Adrenal gland (tissue), 12 donors: ENCODE results near the gene RHOH. TPM values are rescaled to one million over a fixed set of nuclear protein-coding genes. Genes with fewer than 3 reads are reported as not detected.

ENCODE experiments used
- DNase-seq, 7 donors: peaks; one replicate each; pipeline ENCODE4 v3.0.0-alpha.2; 2019 to 2020
- H3K27ac ChIP-seq, 5 donors: fragments of 200-600 bp; sonication (generic) in 4 of 5; 1 replicate in 3 of 5; 2 replicates in 2 of 5; pipeline versions ENCODE4 v1.5.1 to v1.8.0; 2016 to 2020; ENCODE audit warnings: mild to moderate bottlenecking in 1 of 5
- H3K27me3 ChIP-seq: fragments of 200-600 bp; 2 replicates; pipeline ENCODE4 v1.8.0; 2021
- H3K36me3 ChIP-seq, 2 donors: fragments of 200-600 bp; replicated peaks in 1 of 2; 1 replicate in 1 of 2; 2 replicates in 1 of 2; pipeline versions ENCODE4 v1.5.1 to v1.8.0; 2018 to 2022
- H3K4me1 ChIP-seq, 2 donors: fragments of 200-600 bp; replicated peaks in 1 of 2; 1 replicate in 1 of 2; 2 replicates in 1 of 2; pipeline versions ENCODE4 v1.5.1 to v1.8.0; 2018 to 2021
- H3K4me3 ChIP-seq, 4 donors: fragments of 200-600 bp; sonication (generic) in 3 of 4; one replicate each; pipeline ENCODE4 v1.5.1; 2016 to 2018
- H3K9me3 ChIP-seq, 3 donors: fragments of 200-600 bp; sonication (generic) in 1 of 3; replicated peaks in 1 of 3; 1 replicate in 2 of 3; 2 replicates in 1 of 3; pipeline versions ENCODE4 v1.5.1 to v1.8.0; 2016 to 2021
- CTCF ChIP-seq, 6 experiments: fragments of 450-650 bp in 4 of 6; fragments of 200-600 bp in 2 of 6; sonication (generic) in 1 of 6; IDR thresholded peaks; 1 replicate in 5 of 6; 2 replicates in 1 of 6; pipeline versions ENCODE4 v1.5.1 to v1.8.0; 2016 to 2021; ENCODE audit warnings: antibody characterized with exemption in 6 of 6, mild to moderate bottlenecking in 2 of 6, moderate library complexity in 1 of 6
- POLR2A ChIP-seq, 2 donors: fragments of 450-650 bp; IDR thresholded peaks; one replicate each; pipeline ENCODE4 v1.6.1; 2017; ENCODE audit warnings: antibody characterized with exemption in 2 of 2, mild to moderate bottlenecking in 2 of 2, moderate library complexity in 1 of 2
- WGBS, 4 donors: extraction: QIAGEN DNeasy Blood & Tissue Kit in 2 of 4; methylation state at CpG; one replicate each; pipeline versions ENCODE4 v1.1.5 to v1.1.7; 2013 to 2017; 5-methylcytosine and 5-hydroxymethylcytosine counted together
- intact Hi-C, 2 donors: fragments of 100-400 bp; cut with DNase I; formaldehyde crosslinking; loops; one replicate each; pipeline versions ENCODE4 v1.14.1 to v1.15.0; 2022 to 2023
- polyA plus RNA-seq, 3 donors: library from polyadenylated mRNA; stranded (reverse); fragments of 200-250 nt in 2 of 3; fragments of 350-450 nt in 1 of 3; fragmentation: Illumina TruSeq in 1 of 3; extraction: RNeasy Lipid Tissue Mini Kit (QIAGEN cat#74804) in 1 of 3; gene quantifications; one replicate each; pipeline ENCODE4 v1.2.3, GENCODE V29; 2013 to 2014
- total RNA-seq, 9 donors: library from RNA; depleted of rRNA in 4 of 9; stranded (reverse); fragments of >200 nt in 4 of 9; fragments of 120-200 nt in 1 of 9; fragmentation: NEBNext Ultra II Directional in 1 of 9; extraction: Animal tissue kit (Norgen Biotek cat#: 25700) in 1 of 9; gene quantifications; one replicate each; pipeline versions ENCODE4 v1.1.0 to v1.2.4, GENCODE V29; 2013 to 2023
- donor health status: healthy with polysubstance abuse.
- donor health status: Bipolar disorder and iron deficiency.
- donor health status: DM: yes; HTN: yes; CAD: no.
- donor health status: DM: no; HTN: no; CAD: no.
- donor health status: DM: no; HTN: no; CAD: no.
- donor health status: DM: yes; HTN: yes; CAD: no.

RHOH gene
- total and polyA plus RNA-seq, 12 donors: 0.33 to 3.4 (median 0.96) TPM; not detected in 1

DNA sequence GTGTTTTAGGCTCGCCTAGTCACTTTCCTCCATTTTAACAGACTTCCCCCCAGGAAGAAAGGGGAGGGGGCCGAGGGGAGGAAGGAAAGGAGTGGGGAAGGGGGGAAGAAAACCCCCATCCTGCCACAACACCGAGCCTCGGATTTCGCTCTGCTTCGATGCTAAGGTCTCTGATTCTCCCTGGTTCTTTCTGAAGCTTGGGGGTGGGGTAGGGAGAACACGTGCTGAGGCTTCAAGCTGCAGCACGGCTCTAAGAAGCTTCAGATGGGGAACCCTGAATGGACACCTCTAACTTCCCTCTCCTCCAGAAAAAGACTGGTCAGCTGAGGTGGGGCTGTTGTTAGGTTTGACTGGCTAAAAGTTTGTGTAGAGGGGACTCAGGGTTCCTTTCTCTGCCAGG lies 61.8 kb downstream of the RHOH start:
- TF ChIP-seq CTCF (IDR thresholded peaks at IDR 0.05) (no peak), POLR2A (IDR thresholded peaks at IDR 0.05) (no peak)
- H3K27ac ChIP-seq: no peak overlapping the region
- no peaks in the 10 kb centered on the region for H3K9me3 ChIP-seq
- intact Hi-C loops: no loop called here
- WGBS, 4 donors: 58 to 80% (median 61%) methylated on average over 6 to 8 of the region's 8 CpGs
- DNase-seq: no peak
- H3K4me1 ChIP-seq: no peaks in the 10 kb centered on the region
- H3K27me3 ChIP-seq: no peaks in the 10 kb centered on the region
- H3K36me3 ChIP-seq: no peaks in the 10 kb centered on the region
- H3K4me3 ChIP-seq: no peak overlapping the region

DNA sequence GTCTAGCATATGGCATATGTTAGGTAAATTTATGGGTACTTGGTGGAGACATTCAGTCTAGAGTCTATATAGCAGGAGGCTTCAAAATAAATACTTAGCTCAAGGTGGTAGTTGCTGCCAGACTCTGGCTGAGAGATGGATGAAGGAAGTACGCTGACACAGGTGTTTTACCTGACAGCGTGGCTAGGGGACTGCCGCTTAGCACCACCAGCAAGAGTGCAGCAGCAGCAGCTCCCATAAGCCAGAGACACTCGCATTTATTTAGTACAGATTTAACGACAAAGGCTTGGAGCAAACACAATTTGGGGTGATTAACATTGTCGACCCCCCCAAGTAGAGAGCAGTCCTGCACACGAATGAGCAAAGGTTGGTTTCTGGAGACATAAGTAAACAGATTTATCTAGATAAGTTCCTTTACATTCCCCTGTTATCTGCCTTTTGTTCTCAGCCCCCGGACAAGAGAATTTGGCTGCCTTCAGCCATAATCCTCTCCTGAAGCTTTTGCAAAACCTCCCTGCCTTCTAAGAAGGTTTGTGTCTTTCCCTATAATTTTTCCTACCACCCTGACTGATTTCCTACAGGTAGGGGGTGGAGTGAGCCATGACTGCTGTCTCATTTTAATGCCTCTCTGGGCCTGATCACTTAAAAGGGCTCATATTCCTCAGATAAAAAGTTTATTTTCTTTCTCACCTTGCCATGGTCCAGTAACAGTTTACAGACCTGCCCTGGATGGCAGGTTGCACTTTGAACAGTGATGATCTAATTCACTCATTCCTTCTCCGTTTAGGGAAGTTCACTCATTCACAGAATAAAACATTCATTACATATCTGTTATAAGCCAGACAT lies 64.6 kb downstream of the RHOH start:
- no peaks in the 10 kb centered on the region for H3K9me3 ChIP-seq
- no peaks in the 10 kb centered on the region for H3K27me3 ChIP-seq
- DNase-seq: no peak
- H3K4me1 ChIP-seq: no peaks in the 10 kb centered on the region
- 63 to 69% (median 68%) methylated on average over 9 of the region's 9 CpGs for WGBS, 4 donors
- no peak overlapping the region for H3K4me3 ChIP-seq
- intact Hi-C loops: no loop called here
- TF ChIP-seq CTCF (IDR thresholded peaks at IDR 0.05): no peak
- no peak for TF ChIP-seq POLR2A (IDR thresholded peaks at IDR 0.05)
- no peak overlapping the region for H3K27ac ChIP-seq
- no peaks in the 10 kb centered on the region for H3K36me3 ChIP-seq

DNA sequence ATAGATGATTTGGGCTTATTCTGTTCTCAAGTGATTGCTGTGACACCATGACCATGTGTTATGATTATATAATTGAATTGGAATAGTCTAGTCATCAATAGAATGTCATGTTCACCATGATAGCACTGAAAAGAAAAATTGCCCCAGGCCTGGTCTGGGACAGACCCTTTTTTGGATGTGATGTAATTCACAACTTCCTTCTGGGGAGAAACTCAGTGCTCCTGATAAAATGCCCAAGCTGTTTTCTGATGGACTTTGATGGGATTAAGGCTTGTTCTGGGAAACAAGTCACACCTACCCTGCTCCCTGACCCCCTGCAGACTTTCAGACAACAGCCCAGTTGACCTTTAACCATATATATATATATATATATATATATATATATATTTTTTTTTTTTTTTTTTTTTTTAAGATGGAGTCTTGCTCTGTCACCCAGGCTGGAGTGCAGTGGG lies 65.3 kb downstream of the RHOH start:
- TF ChIP-seq CTCF (IDR thresholded peaks at IDR 0.05): no peak
- TF ChIP-seq POLR2A (IDR thresholded peaks at IDR 0.05): no peak
- H3K4me3 ChIP-seq: no peak overlapping the region
- no peaks in the 10 kb centered on the region for H3K4me1 ChIP-seq
- no peaks in the 10 kb centered on the region for H3K27me3 ChIP-seq
- intact Hi-C loops: no loop called here
- no peak overlapping the region for H3K27ac ChIP-seq
- H3K9me3 ChIP-seq: no peaks in the 10 kb centered on the region
- DNase-seq: no peak
- no peaks in the 10 kb centered on the region for H3K36me3 ChIP-seq

DNA sequence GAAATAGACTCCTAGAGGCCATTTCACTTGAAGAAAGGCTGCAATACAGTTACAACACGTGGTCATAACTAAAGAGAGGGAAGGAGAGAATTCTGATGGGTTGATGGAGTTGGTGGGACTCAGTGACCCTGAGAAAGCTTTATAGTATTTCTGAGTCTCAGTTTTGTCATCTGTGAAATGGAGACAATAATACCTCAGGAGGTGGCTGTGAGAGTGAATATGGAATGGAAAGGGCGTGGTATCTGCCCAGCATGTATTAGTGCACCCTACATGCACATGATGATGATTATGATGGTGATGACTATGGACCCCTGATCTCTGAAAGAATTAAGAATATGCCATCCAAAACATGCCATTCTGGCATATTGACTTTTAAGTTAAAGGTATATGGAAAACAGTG lies 66.0 kb downstream of the RHOH start:
- Histone ChIP-seq H3K4me1 (no peaks in the 10 kb centered on the region), H3K36me3 (no peaks in the 10 kb centered on the region), H3K9me3 (no peaks in the 10 kb centered on the region), H3K4me3 (no peak overlapping the region), H3K27ac (no peak overlapping the region), H3K27me3 (no peaks in the 10 kb centered on the region)
- intact Hi-C loops: no loop called here
- WGBS, 4 donors: 75 to 87% (median 81%) methylated on average over 2 of the region's 2 CpGs
- DNase-seq: no peak
- TF ChIP-seq POLR2A (IDR thresholded peaks at IDR 0.05): no peak
- no peak for TF ChIP-seq CTCF (IDR thresholded peaks at IDR 0.05)
